ENCODE data around the gene PRKD2. TPM values are rescaled to one million over a fixed set of nuclear protein-coding genes. Genes with fewer than 3 reads are reported as not detected.

Gene PRKD2
- 37.2 TPM for polyA plus RNA-seq (2013, experiment 1 of 2)
- 37.3 TPM for polyA plus RNA-seq (2013, experiment 2 of 2)

DNA sequence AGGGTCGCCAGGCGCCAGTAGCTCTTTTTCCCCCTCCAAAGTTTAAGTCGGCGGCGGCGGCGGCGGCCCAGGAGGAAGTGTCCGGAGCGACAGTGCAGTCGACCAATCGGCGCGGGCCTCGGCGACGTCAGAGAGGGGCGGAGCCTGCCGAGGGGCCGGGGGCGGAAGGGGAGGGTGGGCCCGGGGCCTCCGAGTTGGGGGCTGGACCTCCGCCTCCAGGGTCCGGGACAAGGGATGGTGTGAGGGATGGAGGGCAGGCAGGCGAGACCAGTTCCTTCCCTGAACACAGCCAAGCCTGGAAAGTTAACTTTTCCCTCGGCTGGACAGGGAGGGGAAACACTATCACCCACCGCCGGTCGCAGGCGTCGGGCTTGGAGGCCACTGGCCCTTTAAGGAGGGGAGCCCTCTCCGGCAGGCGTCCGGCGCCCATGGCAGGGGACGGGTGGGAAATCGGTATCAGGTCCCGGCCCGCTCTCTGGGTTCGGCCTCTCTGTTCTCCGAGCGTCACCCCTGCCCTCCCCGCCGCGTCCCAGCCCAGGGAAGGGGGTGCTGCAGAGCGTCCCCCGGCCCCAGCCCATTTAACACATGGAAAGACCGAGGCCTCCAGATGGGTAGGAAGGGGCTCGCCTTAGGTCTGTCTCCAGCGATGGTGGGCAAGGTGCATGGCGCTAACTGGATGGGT is at the start of gene PRKD2:
Gene PRKD2 (minus strand): TSS at position 81 of the 682 bp plus-strand sequence. CDS start 744 bp downstream, outside the sequence.
- H2BK15ac ChIP-seq (ENCODE audit: low read length) = peak within 1 kb of the TSS; percentile 89
- peak within 1 kb of the TSS; percentile 81 for H3K27ac ChIP-seq (replicated peaks; ENCODE audit: low read length)
- H4K8ac ChIP-seq (ENCODE audit: low read depth, low read length) = peak within 1 kb of the TSS; percentile 65
- peak; percentile 89 for DNase-seq (ENCODE audit: low spot score)
- H3K4me2 ChIP-seq (ENCODE audit: insufficient read depth, low read length, poor library complexity, severe bottlenecking) = peak within 1 kb of the TSS; percentile 78
- WGBS, 2 donors (ENCODE audit: extremely low coverage in 2 of 2, insufficient read length in 2 of 2, insufficient replicate concordance in 1 of 2) = no CpG with 5 or more reads among the region's 52 CpGs
- H3K4ac ChIP-seq (ENCODE audit: low read length) = peak within 1 kb of the TSS; percentile 81
- peaks cover 28 to 48% of the 10 kb centered on the region in 2 donors for H3K36me3 ChIP-seq (replicated peaks in 1 of 2; ENCODE audit: control insufficient read depth in 2 of 2, insufficient read depth in 2 of 2, low read length in 2 of 2)
- H3K14ac ChIP-seq (ENCODE audit: low read length) = peak within 1 kb of the TSS; percentile 97
- H3K9ac ChIP-seq (ENCODE audit: low read depth, low read length, poor library complexity) = peak within 1 kb of the TSS; percentile 97
- peak within 1 kb of the TSS; percentile 97 for H2AFZ ChIP-seq (ENCODE audit: low read length)
- no peaks in the 10 kb centered on the region for H3K9me3 ChIP-seq (replicated peaks in 1 of 2; ENCODE audit: control insufficient read depth in 2 of 2, insufficient read depth in 1 of 2, low read depth in 1 of 2, low read length in 2 of 2)
- peak within 1 kb of the TSS; percentile 71 to 97 for H3K4me3 ChIP-seq (ENCODE audit: low read length in 2 of 2)
- no peak within 1 kb of the TSS for H4K91ac ChIP-seq (ENCODE audit: low read depth, low read length, poor library complexity)
- H3K27me3 ChIP-seq (ENCODE audit: control insufficient read depth in 3 of 3, insufficient read depth in 3 of 3, low read depth in 1 of 3, low read length in 3 of 3) = no peaks in the 10 kb centered on the region
- peak within 1 kb of the TSS; percentile 96 for H3K18ac ChIP-seq (ENCODE audit: low read length)
- peaks cover 7 to 12% of the 10 kb centered on the region in 2 donors for H3K4me1 ChIP-seq (ENCODE audit: control insufficient read depth in 2 of 2, insufficient read depth in 1 of 2, low read depth in 1 of 2, low read length in 2 of 2)
- peak within 1 kb of the TSS; percentile 81 for H2BK120ac ChIP-seq (ENCODE audit: low read depth, low read length)
- peaks cover 9% of the 10 kb centered on the region for H3K79me1 ChIP-seq (ENCODE audit: low read depth, low read length)
- peak within 1 kb of the TSS; percentile 87 for H2BK5ac ChIP-seq (ENCODE audit: low read length)
- H2AK5ac ChIP-seq (ENCODE audit: low read depth, low read length) = peak within 1 kb of the TSS; percentile 97
- H2BK12ac ChIP-seq (ENCODE audit: low read length) = peak within 1 kb of the TSS; percentile 30
- H3K23ac ChIP-seq (ENCODE audit: low read depth, low read length, poor library complexity) = peak within 1 kb of the TSS; percentile 87

DNA sequence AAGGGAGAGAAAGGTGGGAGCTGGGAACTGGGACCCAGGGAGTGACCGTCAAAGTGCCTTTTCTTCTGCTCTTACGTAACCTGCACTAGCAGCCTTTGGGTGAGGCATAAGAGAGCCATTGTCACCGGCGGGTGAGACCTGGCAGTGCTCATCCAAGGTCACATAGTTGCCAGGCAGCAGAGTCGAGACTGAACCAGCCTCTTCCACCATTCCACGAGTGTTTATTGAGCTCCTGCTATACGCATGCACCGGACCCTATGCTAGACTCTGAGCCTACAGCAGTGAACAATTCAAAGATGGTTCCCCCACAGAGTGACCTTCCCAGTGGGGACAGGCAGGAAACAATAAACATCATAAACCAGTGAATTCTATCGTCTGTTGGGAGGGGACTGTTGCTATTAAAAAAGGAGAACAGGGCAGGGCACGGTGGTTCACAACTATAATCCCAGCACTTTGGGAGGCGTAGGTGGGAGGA is 47.9 kb upstream of the PRKD2 start:
- Histone ChIP-seq H3K14ac (ENCODE audit: low read length) (no peak overlapping the region), H3K27me3 (ENCODE audit: control insufficient read depth in 3 of 3, insufficient read depth in 3 of 3, low read depth in 1 of 3, low read length in 3 of 3) (no peaks in the 10 kb centered on the region), H3K4me1 (ENCODE audit: control insufficient read depth in 2 of 2, insufficient read depth in 1 of 2, low read depth in 1 of 2, low read length in 2 of 2) (peaks cover 0 to 2% of the 10 kb centered on the region in 2 donors), H3K9me3 (replicated peaks in 1 of 2; ENCODE audit: control insufficient read depth in 2 of 2, insufficient read depth in 1 of 2, low read depth in 1 of 2, low read length in 2 of 2) (no peaks in the 10 kb centered on the region), H2AK5ac (ENCODE audit: low read depth, low read length) (no peak overlapping the region), H3K36me3 (replicated peaks in 1 of 2; ENCODE audit: control insufficient read depth in 2 of 2, insufficient read depth in 2 of 2, low read length in 2 of 2) (no peaks in the 10 kb centered on the region), H4K91ac (ENCODE audit: low read depth, low read length, poor library complexity) (no peak overlapping the region), H3K4me3 (ENCODE audit: low read length in 2 of 2) (no peak overlapping the region), H2AFZ (ENCODE audit: low read length) (no peak overlapping the region), H3K18ac (ENCODE audit: low read length) (no peak overlapping the region), H3K23ac (ENCODE audit: low read depth, low read length, poor library complexity) (no peak overlapping the region), H2BK12ac (ENCODE audit: low read length) (no peak overlapping the region), H3K9ac (ENCODE audit: low read depth, low read length, poor library complexity) (no peak overlapping the region), H2BK120ac (ENCODE audit: low read depth, low read length) (no peak overlapping the region), H3K27ac (replicated peaks; ENCODE audit: low read length) (no peak overlapping the region), H3K79me1 (ENCODE audit: low read depth, low read length) (no peaks in the 10 kb centered on the region), H3K4me2 (ENCODE audit: insufficient read depth, low read length, poor library complexity, severe bottlenecking) (no peak overlapping the region), H3K4ac (ENCODE audit: low read length) (no peak overlapping the region), H2BK5ac (ENCODE audit: low read length) (no peak overlapping the region), H2BK15ac (ENCODE audit: low read length) (no peak overlapping the region), H4K8ac (ENCODE audit: low read depth, low read length) (peak overlapping the region; percentile 17)
- no CpG with 5 or more reads among the region's 11 CpGs for WGBS, 2 donors (ENCODE audit: extremely low coverage in 2 of 2, insufficient read length in 2 of 2, insufficient replicate concordance in 1 of 2)
- DNase-seq (ENCODE audit: low spot score) = no peak

DNA sequence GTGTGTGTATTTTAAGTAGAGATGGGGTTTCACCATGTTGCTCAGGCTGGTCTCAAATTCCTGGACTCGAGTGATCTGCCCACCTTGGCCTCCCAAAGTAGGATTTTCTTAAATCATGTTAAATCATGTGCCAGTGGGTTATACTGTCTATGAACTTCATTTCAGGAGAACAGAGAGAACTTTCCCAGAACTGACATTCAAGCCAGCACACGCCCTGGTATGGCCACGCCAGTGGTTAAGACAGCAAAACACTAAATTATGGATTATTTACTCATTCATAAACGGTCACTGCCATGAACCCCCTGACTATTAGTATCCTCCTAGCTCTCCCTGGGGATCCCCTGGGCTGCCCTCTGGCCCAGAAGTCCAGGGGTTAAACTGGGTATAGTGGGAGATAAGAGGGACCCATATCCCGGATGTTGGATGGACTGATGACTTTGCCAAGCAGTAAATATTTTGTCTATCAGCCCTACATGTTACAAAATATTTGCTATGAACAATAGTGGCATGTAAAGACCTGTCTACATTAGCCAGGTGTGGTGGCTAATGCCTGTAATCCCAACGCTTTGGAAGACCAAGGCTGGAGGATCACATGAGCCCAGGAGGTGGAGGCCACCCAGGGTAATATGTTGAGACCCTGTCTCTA is 45.5 kb upstream of the PRKD2 start:
- Histone ChIP-seq H3K9ac (ENCODE audit: low read depth, low read length, poor library complexity) (no peak overlapping the region), H3K23ac (ENCODE audit: low read depth, low read length, poor library complexity) (no peak overlapping the region), H4K8ac (ENCODE audit: low read depth, low read length) (no peak overlapping the region), H3K79me1 (ENCODE audit: low read depth, low read length) (no peaks in the 10 kb centered on the region), H3K27me3 (ENCODE audit: control insufficient read depth in 3 of 3, insufficient read depth in 3 of 3, low read depth in 1 of 3, low read length in 3 of 3) (no peaks in the 10 kb centered on the region), H2BK12ac (ENCODE audit: low read length) (no peak overlapping the region), H3K4me1 (ENCODE audit: control insufficient read depth in 2 of 2, insufficient read depth in 1 of 2, low read depth in 1 of 2, low read length in 2 of 2) (no peaks in the 10 kb centered on the region), H2AFZ (ENCODE audit: low read length) (no peak overlapping the region), H3K4ac (ENCODE audit: low read length) (no peak overlapping the region), H2BK15ac (ENCODE audit: low read length) (no peak overlapping the region), H3K4me3 (ENCODE audit: low read length in 2 of 2) (no peak overlapping the region), H3K14ac (ENCODE audit: low read length) (no peak overlapping the region), H3K27ac (replicated peaks; ENCODE audit: low read length) (no peak overlapping the region), H3K18ac (ENCODE audit: low read length) (no peak overlapping the region), H2BK5ac (ENCODE audit: low read length) (no peak overlapping the region), H3K4me2 (ENCODE audit: insufficient read depth, low read length, poor library complexity, severe bottlenecking) (no peak overlapping the region), H3K36me3 (replicated peaks in 1 of 2; ENCODE audit: control insufficient read depth in 2 of 2, insufficient read depth in 2 of 2, low read length in 2 of 2) (peaks cover 0 to 12% of the 10 kb centered on the region in 2 donors), H2BK120ac (ENCODE audit: low read depth, low read length) (no peak overlapping the region), H4K91ac (ENCODE audit: low read depth, low read length, poor library complexity) (no peak overlapping the region), H3K9me3 (replicated peaks in 1 of 2; ENCODE audit: control insufficient read depth in 2 of 2, insufficient read depth in 1 of 2, low read depth in 1 of 2, low read length in 2 of 2) (no peaks in the 10 kb centered on the region), H2AK5ac (ENCODE audit: low read depth, low read length) (no peak overlapping the region)
- WGBS, 2 donors (ENCODE audit: extremely low coverage in 2 of 2, insufficient read length in 2 of 2, insufficient replicate concordance in 1 of 2) = no CpG with 5 or more reads among the region's 6 CpGs
- no peak for DNase-seq (ENCODE audit: low spot score)

DNA sequence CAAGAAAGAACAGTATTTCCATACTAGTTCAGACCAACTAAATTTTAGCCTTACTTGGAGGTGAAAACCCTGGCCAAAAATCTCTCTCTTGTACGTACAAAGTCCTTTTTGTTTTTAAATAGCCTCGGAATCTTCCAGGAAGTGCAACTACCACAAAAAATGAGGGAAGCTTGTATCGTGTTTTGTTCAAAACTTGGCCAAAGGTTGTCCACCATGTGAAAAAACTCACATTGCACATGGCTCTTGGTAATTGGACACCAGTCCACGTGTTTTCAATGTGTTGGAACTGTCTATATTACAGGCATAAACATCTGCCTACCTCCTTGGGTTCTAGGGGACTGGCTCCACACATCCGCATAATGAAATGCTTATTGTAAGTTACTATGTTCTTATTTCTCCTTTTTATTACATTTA is 44.5 kb upstream of the PRKD2 start:
- Histone ChIP-seq H3K4me1 (ENCODE audit: control insufficient read depth in 2 of 2, insufficient read depth in 1 of 2, low read depth in 1 of 2, low read length in 2 of 2) (no peaks in the 10 kb centered on the region), H3K4me3 (ENCODE audit: low read length in 2 of 2) (no peak overlapping the region), H3K9ac (ENCODE audit: low read depth, low read length, poor library complexity) (no peak overlapping the region), H3K79me1 (ENCODE audit: low read depth, low read length) (no peaks in the 10 kb centered on the region), H3K27ac (replicated peaks; ENCODE audit: low read length) (no peak overlapping the region), H2BK120ac (ENCODE audit: low read depth, low read length) (no peak overlapping the region), H3K27me3 (ENCODE audit: control insufficient read depth in 3 of 3, insufficient read depth in 3 of 3, low read depth in 1 of 3, low read length in 3 of 3) (no peaks in the 10 kb centered on the region), H3K18ac (ENCODE audit: low read length) (no peak overlapping the region), H4K91ac (ENCODE audit: low read depth, low read length, poor library complexity) (no peak overlapping the region), H2AFZ (ENCODE audit: low read length) (no peak overlapping the region), H3K4me2 (ENCODE audit: insufficient read depth, low read length, poor library complexity, severe bottlenecking) (no peak overlapping the region), H2BK15ac (ENCODE audit: low read length) (no peak overlapping the region), H4K8ac (ENCODE audit: low read depth, low read length) (no peak overlapping the region), H2BK5ac (ENCODE audit: low read length) (no peak overlapping the region), H3K9me3 (replicated peaks in 1 of 2; ENCODE audit: control insufficient read depth in 2 of 2, insufficient read depth in 1 of 2, low read depth in 1 of 2, low read length in 2 of 2) (no peaks in the 10 kb centered on the region), H3K4ac (ENCODE audit: low read length) (no peak overlapping the region), H3K23ac (ENCODE audit: low read depth, low read length, poor library complexity) (no peak overlapping the region), H2BK12ac (ENCODE audit: low read length) (no peak overlapping the region), H3K36me3 (replicated peaks in 1 of 2; ENCODE audit: control insufficient read depth in 2 of 2, insufficient read depth in 2 of 2, low read length in 2 of 2) (peaks cover 3 to 19% of the 10 kb centered on the region in 2 donors), H2AK5ac (ENCODE audit: low read depth, low read length) (no peak overlapping the region), H3K14ac (ENCODE audit: low read length) (no peak overlapping the region)
- no peak for DNase-seq (ENCODE audit: low spot score)
- no CpG with 5 or more reads among the region's 5 CpGs for WGBS, 2 donors (ENCODE audit: extremely low coverage in 2 of 2, insufficient read length in 2 of 2, insufficient replicate concordance in 1 of 2)
